Dermis blood vessel endothelial cell (primary cell): ENCODE measurements around the gene NT5C3A. TPM values are rescaled to one million over a fixed set of nuclear protein-coding genes. Genes with fewer than 3 reads are reported as not detected.
"Not testable (repeated sequence)": the region's sequence is repeated elsewhere in the genome, so short reads cannot be mapped to it uniquely, and the experiment has no call there.

ENCODE experiments used
- DNase-seq: peaks from one replicate; pipeline ENCODE4 v3.0.0; 2010
- total RNA-seq: library from RNA; depleted of rRNA; stranded (reverse); fragments of >200 nt; gene quantifications from 2 replicates; pipeline ENCODE4 v1.2.3, GENCODE V29; 2014

The NT5C3A gene
- total RNA-seq, 1 donor from 2014 or later, result 31.3 TPM

DNA sequence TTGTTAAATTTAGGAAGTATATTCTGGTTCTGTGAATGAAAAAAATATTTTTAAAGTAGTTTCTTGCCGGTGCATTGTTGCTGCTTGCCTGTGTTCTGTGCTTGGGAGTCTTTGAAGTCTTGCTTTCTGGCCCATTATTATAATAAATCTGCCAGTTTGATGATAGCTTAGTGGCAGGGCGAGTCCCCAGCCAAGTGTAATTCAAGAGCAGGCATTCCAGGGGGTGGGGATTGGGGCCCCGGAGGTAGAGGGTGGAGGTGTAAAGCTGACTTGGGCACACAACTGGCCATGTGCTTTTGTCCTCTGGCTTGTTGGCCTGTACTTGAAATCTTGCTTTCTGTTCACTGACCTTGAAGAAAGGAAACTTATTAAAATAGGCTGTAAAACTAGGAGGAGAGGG, 90.6 kb downstream of the NT5C3A start:
- not testable (repeated sequence) for DNase-seq

GRCh38 chr7:32967268-32967582, 95.4 kb downstream of the NT5C3A start:
- DNase-seq, result not testable (repeated sequence)

GRCh38 chr7:32966489-32967267, 95.9 kb downstream of the NT5C3A start:
- not testable (repeated sequence) for DNase-seq

DNA sequence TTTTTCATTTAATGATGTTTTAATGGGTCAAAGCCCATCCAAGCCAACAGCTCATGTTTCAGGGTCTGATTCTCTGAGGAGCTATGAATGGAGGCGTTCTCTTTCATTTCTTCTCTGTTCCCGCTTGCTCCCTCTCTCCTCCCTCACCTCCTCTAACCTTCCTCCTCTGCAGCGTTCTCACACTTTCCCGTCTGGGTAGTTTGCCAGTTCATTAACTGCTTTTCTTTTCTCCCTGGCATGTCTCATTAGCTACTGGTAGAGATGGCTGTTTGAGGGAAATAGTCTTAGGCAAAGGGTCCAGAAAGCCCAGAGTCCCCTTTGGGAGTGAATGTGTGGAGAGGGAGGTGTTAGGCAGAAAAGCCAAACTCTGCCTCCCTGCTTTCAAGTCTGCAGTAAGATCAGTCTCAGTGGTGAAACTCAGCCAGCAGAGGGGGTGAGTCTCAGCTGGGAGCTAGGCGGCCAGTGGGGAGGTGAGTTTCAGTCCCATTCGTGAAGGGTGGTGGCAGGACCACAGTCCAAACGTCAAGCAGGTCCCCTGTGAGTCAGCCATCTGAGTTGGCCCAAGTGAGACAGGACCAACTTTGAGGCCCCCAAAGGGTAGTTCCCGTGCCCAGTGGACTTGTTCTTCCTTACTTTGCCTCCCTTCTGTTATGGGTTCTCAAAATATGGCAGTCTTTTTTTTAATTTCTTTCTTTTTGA, 98.0 kb downstream of the NT5C3A start:
- DNase-seq, result not testable (repeated sequence)

Other genes with a start within 250 kb of the NT5C3A start
- gene KBTBD2, start 171.0 kb downstream of the NT5C3A start, total RNA-seq, result 71.3 and 103 TPM in 2 replicates
- gene FKBP9, start 105.3 kb downstream of the NT5C3A start, total RNA-seq, result 168 and 179 TPM in 2 replicates
- gene RP9, start 46.6 kb upstream of the NT5C3A start, total RNA-seq, result 5.8 and 8.8 TPM in 2 replicates
- 13.1 and 15.4 TPM in 2 replicates for gene BBS9, start 66.8 kb upstream of the NT5C3A start, total RNA-seq